GM13976 (cell line): Measurements from ENCODE around the gene GADD45GIP1.

Experiments
- DNase-seq: peaks from one replicate; pipeline ENCODE4 v3.0.0; 2012; ENCODE audit warnings: low spot score
- in situ Hi-C: fragments of 300-500 bp; cut with MboI; formaldehyde crosslinking; loops from one replicate; pipeline ENCODE4 v1.12.0; 2022; ENCODE audit warnings: low sequenced_read_pairs, mixed read lengths, inconsistent platforms; ENCODE audit not compliant: unreplicated experiment
- TF ChIP-seq, protein P1 (sequence below): IDR thresholded peaks from 2 replicates; pipeline ENCODE4 v1.5.1; 2012; ENCODE audit warnings: borderline replicate concordance, mild to moderate bottlenecking; ENCODE audit not compliant: insufficient read depth; ENCODE audit errors: extremely low read depth, missing control alignments, control extremely low read depth

Gene GADD45GIP1

DNA sequence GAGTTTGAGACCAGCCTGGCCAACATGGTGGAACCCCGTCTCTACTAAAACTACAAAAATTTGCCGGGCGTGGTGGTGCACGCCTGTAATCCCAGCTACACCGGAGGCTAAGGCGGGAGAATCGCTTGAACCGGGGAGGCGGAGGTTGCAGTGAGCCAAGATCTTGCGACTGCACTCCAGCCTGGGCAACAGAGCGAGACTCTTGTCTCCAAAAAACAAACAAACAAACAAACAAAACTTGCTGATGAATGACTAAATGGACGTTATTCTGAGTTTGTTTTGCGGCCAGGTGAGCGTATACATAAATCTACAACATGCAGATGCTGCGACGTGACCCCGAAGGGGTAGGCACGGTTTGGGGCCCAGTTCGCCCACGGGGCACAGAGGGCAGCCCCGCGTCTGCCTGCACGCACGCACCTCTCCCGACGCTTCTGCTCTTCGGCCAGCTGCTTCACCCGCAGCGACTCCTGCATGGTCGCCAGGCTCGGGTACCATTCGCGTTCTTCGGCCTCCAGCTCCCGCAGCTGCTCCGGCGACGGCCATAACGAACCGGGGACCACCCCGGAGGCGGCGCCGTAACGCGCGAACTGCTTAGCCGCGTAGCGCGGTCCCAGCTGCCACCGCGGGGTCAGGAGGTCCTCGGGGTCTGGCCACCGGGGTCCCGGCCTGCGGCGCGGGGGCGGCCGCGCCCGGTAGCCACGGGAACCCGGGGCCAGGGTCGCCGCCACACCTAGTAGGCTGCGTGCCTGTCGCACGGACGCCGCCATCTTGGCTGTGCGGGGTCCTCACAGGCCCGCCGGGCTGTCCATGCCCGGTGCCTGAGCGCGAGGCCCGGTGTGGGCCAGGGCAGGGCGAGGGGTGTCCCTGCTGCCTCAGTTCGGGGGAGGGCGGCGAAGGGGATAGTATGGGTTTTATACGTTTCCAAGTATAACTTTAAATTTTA lies at the start of gene GADD45GIP1:
GADD45GIP1 (minus strand) TSS at position 778 of the 943 bp plus-strand sequence; CDS start at position 767, 11 bp downstream.
- in situ Hi-C loops, result no loop called here
- DNase-seq, result peak; percentile 89
- TF ChIP-seq, protein P1, sequence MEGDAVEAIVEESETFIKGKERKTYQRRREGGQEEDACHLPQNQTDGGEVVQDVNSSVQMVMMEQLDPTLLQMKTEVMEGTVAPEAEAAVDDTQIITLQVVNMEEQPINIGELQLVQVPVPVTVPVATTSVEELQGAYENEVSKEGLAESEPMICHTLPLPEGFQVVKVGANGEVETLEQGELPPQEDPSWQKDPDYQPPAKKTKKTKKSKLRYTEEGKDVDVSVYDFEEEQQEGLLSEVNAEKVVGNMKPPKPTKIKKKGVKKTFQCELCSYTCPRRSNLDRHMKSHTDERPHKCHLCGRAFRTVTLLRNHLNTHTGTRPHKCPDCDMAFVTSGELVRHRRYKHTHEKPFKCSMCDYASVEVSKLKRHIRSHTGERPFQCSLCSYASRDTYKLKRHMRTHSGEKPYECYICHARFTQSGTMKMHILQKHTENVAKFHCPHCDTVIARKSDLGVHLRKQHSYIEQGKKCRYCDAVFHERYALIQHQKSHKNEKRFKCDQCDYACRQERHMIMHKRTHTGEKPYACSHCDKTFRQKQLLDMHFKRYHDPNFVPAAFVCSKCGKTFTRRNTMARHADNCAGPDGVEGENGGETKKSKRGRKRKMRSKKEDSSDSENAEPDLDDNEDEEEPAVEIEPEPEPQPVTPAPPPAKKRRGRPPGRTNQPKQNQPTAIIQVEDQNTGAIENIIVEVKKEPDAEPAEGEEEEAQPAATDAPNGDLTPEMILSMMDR, result no peak

DNA sequence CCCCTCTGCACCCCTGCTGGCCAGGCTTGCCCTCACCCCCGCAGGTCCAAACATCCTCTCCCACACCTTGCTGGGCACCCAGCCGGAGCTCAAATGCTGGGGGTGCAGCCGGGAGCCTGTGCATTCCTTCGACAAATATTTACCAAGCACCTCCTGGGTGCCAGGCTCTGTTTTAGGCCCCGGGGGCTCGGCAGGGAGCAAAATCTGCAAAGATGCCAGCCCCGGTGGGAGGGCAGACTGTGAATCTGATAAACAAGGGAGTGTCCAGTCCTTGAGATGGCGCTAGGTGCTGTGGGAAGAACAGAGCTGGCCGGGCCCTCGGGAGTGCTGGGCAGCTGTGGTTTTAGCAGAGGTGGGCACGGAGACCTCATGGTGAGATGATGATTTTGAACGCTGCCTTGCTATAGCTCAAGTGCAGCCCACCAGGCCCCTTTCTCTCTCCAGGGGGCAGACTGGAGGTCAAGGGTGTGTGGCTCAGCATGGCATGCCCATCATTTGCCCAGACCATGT lies 48.9 kb upstream of the GADD45GIP1 start:
- TF ChIP-seq, protein P1, result no peak
- in situ Hi-C loops, result no loop called here
- no peak for DNase-seq

DNA sequence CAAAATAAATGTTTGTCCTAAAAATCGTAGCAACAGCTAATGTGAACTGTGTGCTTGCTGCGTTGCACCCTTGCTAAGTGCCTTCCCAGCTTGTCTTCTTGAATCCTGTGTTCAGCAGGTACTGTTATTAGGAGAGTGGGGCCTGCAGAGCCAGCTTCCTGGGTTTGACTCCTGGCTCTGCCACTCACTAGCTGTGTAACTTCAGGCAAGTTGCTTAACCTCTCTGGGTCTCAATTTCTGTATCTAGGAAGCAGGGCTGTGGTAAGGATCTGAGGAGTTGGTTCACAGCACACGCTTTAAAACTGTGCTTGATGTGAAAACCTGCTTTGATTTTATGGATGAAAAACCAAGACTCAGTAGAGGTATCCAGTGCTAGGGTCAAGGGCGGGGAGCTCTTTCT lies 48.2 kb upstream of the GADD45GIP1 start:
- in situ Hi-C loops, result no loop called here
- no peak for DNase-seq
- TF ChIP-seq, protein P1, result no peak

DNA sequence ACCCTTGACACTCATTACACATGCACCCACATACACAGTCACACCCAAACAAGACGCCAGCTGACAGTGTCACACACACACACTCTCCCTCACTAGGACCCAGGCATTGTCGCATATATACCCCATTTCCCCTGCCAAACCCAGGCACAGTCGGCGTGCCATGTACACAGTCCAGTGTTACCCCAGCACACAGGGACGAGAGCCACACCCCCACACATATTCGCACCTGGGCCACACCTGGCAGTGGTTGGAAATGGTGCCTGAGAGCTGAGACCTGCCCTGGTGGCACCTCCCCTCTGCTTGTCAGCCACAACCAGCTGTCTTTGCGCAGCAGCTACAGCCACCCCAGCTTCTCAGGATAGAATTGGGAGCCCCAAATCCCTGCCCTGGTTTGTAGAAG lies 47.2 kb upstream of the GADD45GIP1 start:
- no peak for DNase-seq
- in situ Hi-C loops, result no loop called here
- TF ChIP-seq, protein P1, result no peak

- in situ Hi-C loops, result no loop called here
- no peak for DNase-seq
- TF ChIP-seq, protein P1, result no peak
Measured at GRCh38 chr19:13003081-13003480, 46.1 kb upstream of the GADD45GIP1 start.

- in situ Hi-C loops, result no loop called here
- DNase-seq, result no peak
- TF ChIP-seq, protein P1, result no peak
Measured at GRCh38 chr19:13002166-13002898, 45.3 kb upstream of the GADD45GIP1 start.
